ENCODE data around the gene CDH4. TPM values are rescaled to one million over a fixed set of nuclear protein-coding genes. Genes with fewer than 3 reads are reported as not detected.

CDH4 gene
- total RNA-seq, 1 experiment from 2014 or later = 3.9 TPM

DNA sequence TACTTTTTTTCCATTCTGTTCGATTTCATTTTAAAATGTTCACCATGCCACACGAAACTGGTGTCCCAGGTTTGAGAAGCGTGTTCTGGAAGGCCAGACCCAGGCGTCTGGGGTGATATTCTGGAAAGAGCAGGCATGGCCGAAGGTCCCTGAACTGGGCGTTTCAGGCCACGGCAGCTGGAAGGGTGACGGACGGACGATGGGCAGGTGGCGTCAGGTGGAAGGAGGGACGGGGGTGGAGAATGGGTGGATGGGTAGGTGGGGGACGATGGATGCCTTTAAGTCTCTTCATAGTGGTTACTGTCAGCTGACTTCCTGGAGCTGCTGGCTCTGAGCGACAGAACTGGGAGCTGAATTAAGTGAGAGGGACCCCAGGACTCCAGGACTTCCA lies 44.6 kb downstream of the CDH4 start:
- no peak for DNase-seq
- Histone ChIP-seq H3K4me3 (ENCODE audit: insufficient read depth, low read depth, low read length) (no peak overlapping the region), H3K27me3 (ENCODE audit: control insufficient read depth, insufficient read depth, low read length) (no peaks in the 10 kb centered on the region; the same call in 1 of the 2 replicates), H3K36me3 (replicated peaks; ENCODE audit: control insufficient read depth, insufficient read depth, low read length) (no peaks in the 10 kb centered on the region)

GRCh38 chr20:61297491-61297890 lies 45.4 kb downstream of the CDH4 start:
- Histone ChIP-seq H3K4me3 (ENCODE audit: insufficient read depth, low read depth, low read length) (no peak overlapping the region), H3K27me3 (ENCODE audit: control insufficient read depth, insufficient read depth, low read length) (no peaks in the 10 kb centered on the region; the same call in 1 of the 2 replicates), H3K36me3 (replicated peaks; ENCODE audit: control insufficient read depth, insufficient read depth, low read length) (no peaks in the 10 kb centered on the region)
- DNase-seq = no peak

GRCh38 chr20:61297986-61298385 lies 45.9 kb downstream of the CDH4 start:
- no peaks in the 10 kb centered on the region; the same call in 1 of the 2 replicates for H3K27me3 ChIP-seq (ENCODE audit: control insufficient read depth, insufficient read depth, low read length)
- H3K36me3 ChIP-seq (replicated peaks; ENCODE audit: control insufficient read depth, insufficient read depth, low read length) = no peaks in the 10 kb centered on the region
- no peak for DNase-seq
- H3K4me3 ChIP-seq (ENCODE audit: insufficient read depth, low read depth, low read length) = no peak overlapping the region

DNA sequence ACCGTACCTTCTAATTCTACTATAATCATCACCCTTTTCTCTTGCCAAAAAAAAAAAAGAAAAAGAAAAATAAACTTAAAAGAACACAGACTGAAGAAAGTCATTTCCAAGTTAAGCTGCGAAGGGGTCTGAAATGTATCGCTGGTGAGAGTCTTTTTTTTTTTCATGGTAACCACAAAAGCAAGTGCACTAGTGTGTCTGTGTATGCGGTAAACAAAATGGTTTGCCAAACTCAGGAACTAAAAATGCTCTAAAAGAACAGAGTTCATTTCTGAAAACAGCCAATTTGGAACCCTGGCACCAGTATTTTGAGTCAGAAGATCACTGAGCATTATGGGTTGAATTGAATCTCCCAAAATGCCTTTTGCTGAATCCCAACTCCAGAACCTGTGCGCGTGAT lies 46.6 kb downstream of the CDH4 start:
- Histone ChIP-seq H3K27me3 (ENCODE audit: control insufficient read depth, insufficient read depth, low read length) (no peaks in the 10 kb centered on the region), H3K36me3 (replicated peaks; ENCODE audit: control insufficient read depth, insufficient read depth, low read length) (no peaks in the 10 kb centered on the region), H3K4me3 (ENCODE audit: insufficient read depth, low read depth, low read length) (no peak overlapping the region)
- DNase-seq = no peak

GRCh38 chr20:61299104-61299503 lies 47.0 kb downstream of the CDH4 start:
- H3K4me3 ChIP-seq (ENCODE audit: insufficient read depth, low read depth, low read length) = no peak overlapping the region
- no peaks in the 10 kb centered on the region for H3K36me3 ChIP-seq (replicated peaks; ENCODE audit: control insufficient read depth, insufficient read depth, low read length)
- peak; percentile 54 for DNase-seq
- H3K27me3 ChIP-seq (ENCODE audit: control insufficient read depth, insufficient read depth, low read length) = no peaks in the 10 kb centered on the region

- Histone ChIP-seq H3K27me3 (ENCODE audit: control insufficient read depth, insufficient read depth, low read length) (no peaks in the 10 kb centered on the region), H3K4me3 (ENCODE audit: insufficient read depth, low read depth, low read length) (no peak overlapping the region), H3K36me3 (replicated peaks; ENCODE audit: control insufficient read depth, insufficient read depth, low read length) (no peaks in the 10 kb centered on the region)
- DNase-seq = no peak
These were observed 47.6 kb downstream of the CDH4 start for GRCh38 chr20:61299618-61300017.

- DNase-seq = peak; percentile 43
- no peaks in the 10 kb centered on the region for H3K27me3 ChIP-seq (ENCODE audit: control insufficient read depth, insufficient read depth, low read length)
- H3K4me3 ChIP-seq (ENCODE audit: insufficient read depth, low read depth, low read length) = no peak overlapping the region
- no peaks in the 10 kb centered on the region for H3K36me3 ChIP-seq (replicated peaks; ENCODE audit: control insufficient read depth, insufficient read depth, low read length)
These were observed 48.2 kb downstream of the CDH4 start for GRCh38 chr20:61300293-61300692.

DNA sequence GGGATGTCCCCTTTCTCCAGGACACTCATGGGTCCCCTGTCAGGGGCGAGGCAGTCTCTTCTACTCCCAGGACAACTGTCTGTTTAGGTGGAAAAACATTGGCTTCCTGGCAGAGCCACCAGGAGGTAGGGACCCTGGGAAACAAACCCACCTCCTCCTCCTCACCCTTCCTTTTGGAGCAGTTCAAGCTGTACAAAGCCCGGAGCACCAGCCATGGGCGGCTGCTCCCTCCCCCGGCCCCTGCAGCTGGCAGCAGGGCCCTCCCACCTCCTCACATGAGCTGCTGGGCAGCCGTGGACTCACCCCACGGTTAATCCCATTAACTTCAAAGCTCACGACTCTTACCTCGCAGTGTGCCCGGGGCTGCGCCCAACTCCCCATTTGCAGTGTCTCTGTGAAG lies 48.6 kb downstream of the CDH4 start:
- no peaks in the 10 kb centered on the region for H3K36me3 ChIP-seq (replicated peaks; ENCODE audit: control insufficient read depth, insufficient read depth, low read length)
- peak; percentile 51 for DNase-seq
- H3K27me3 ChIP-seq (ENCODE audit: control insufficient read depth, insufficient read depth, low read length) = no peaks in the 10 kb centered on the region
- no peak overlapping the region for H3K4me3 ChIP-seq (ENCODE audit: insufficient read depth, low read depth, low read length)

- peak; percentile 52 for DNase-seq
- Histone ChIP-seq H3K27me3 (ENCODE audit: control insufficient read depth, insufficient read depth, low read length) (no peaks in the 10 kb centered on the region), H3K36me3 (replicated peaks; ENCODE audit: control insufficient read depth, insufficient read depth, low read length) (no peaks in the 10 kb centered on the region), H3K4me3 (ENCODE audit: insufficient read depth, low read depth, low read length) (no peak overlapping the region)
These were observed 49.9 kb downstream of the CDH4 start for GRCh38 chr20:61301711-61302525.

GRCh38 chr20:61303217-61303616 lies 51.2 kb downstream of the CDH4 start:
- no peak for DNase-seq
- no peaks in the 10 kb centered on the region for H3K36me3 ChIP-seq (replicated peaks; ENCODE audit: control insufficient read depth, insufficient read depth, low read length)
- H3K4me3 ChIP-seq (ENCODE audit: insufficient read depth, low read depth, low read length) = no peak overlapping the region
- H3K27me3 ChIP-seq (ENCODE audit: control insufficient read depth, insufficient read depth, low read length) = no peaks in the 10 kb centered on the region

GRCh38 chr20:61303675-61304074 lies 51.6 kb downstream of the CDH4 start:
- Histone ChIP-seq H3K4me3 (ENCODE audit: insufficient read depth, low read depth, low read length) (no peak overlapping the region), H3K27me3 (ENCODE audit: control insufficient read depth, insufficient read depth, low read length) (no peaks in the 10 kb centered on the region), H3K36me3 (replicated peaks; ENCODE audit: control insufficient read depth, insufficient read depth, low read length) (no peaks in the 10 kb centered on the region)
- DNase-seq = no peak

GRCh38 chr20:61304750-61305149 lies 52.7 kb downstream of the CDH4 start:
- no peak for DNase-seq
- H3K4me3 ChIP-seq (ENCODE audit: insufficient read depth, low read depth, low read length) = no peak overlapping the region
- no peaks in the 10 kb centered on the region for H3K27me3 ChIP-seq (ENCODE audit: control insufficient read depth, insufficient read depth, low read length)
- H3K36me3 ChIP-seq (replicated peaks; ENCODE audit: control insufficient read depth, insufficient read depth, low read length) = no peaks in the 10 kb centered on the region

- DNase-seq = peak; percentile 71
- Histone ChIP-seq H3K27me3 (ENCODE audit: control insufficient read depth, insufficient read depth, low read length) (no peaks in the 10 kb centered on the region), H3K36me3 (replicated peaks; ENCODE audit: control insufficient read depth, insufficient read depth, low read length) (no peaks in the 10 kb centered on the region), H3K4me3 (ENCODE audit: insufficient read depth, low read depth, low read length) (no peak overlapping the region)
These were observed 54.9 kb downstream of the CDH4 start for GRCh38 chr20:61306937-61307475.

- H3K27me3 ChIP-seq (ENCODE audit: control insufficient read depth, insufficient read depth, low read length) = no peaks in the 10 kb centered on the region
- no peak for DNase-seq
- no peaks in the 10 kb centered on the region for H3K36me3 ChIP-seq (replicated peaks; ENCODE audit: control insufficient read depth, insufficient read depth, low read length)
- no peak overlapping the region for H3K4me3 ChIP-seq (ENCODE audit: insufficient read depth, low read depth, low read length)
These were observed 55.8 kb downstream of the CDH4 start for GRCh38 chr20:61307686-61308476.

- H3K36me3 ChIP-seq (replicated peaks; ENCODE audit: control insufficient read depth, insufficient read depth, low read length) = no peaks in the 10 kb centered on the region
- no peak for DNase-seq
- no peak overlapping the region for H3K4me3 ChIP-seq (ENCODE audit: insufficient read depth, low read depth, low read length)
- H3K27me3 ChIP-seq (ENCODE audit: control insufficient read depth, insufficient read depth, low read length) = no peaks in the 10 kb centered on the region
These were observed 56.4 kb downstream of the CDH4 start for GRCh38 chr20:61308477-61308774.
